Ascending aorta (tissue), 2 donors: ENCODE results near the gene CD300E. TPM values are rescaled to one million over a fixed set of nuclear protein-coding genes. Genes with fewer than 3 reads are reported as not detected.

Source experiments
- DNase-seq, 2 donors: peaks; one replicate each; pipeline ENCODE4 v3.0.0-alpha.2; 2019; ENCODE audit warnings: low spot score in 2 of 2
- H3K27ac ChIP-seq, 2 donors: fragments of 200-600 bp; sonication (generic); one replicate each; pipeline ENCODE4 v1.5.1; 2016 to 2017; ENCODE audit warnings: mild to moderate bottlenecking in 1 of 2
- H3K27me3 ChIP-seq: fragments of 200-600 bp; sonication (generic); one replicate; pipeline ENCODE4 v1.5.1; 2017
- H3K36me3 ChIP-seq, 2 donors: fragments of 200-600 bp; sonication (generic); one replicate each; pipeline ENCODE4 v1.5.1; 2016
- H3K4me1 ChIP-seq, 2 donors: fragments of 200-600 bp; sonication (generic); one replicate each; pipeline ENCODE4 v1.5.1; 2016 to 2017; ENCODE audit warnings: mild to moderate bottlenecking in 1 of 2
- H3K4me3 ChIP-seq, 2 donors: fragments of 200-600 bp; sonication (generic); one replicate each; pipeline ENCODE4 v1.5.1; 2016 to 2017; ENCODE audit warnings: mild to moderate bottlenecking in 1 of 2
- H3K9me3 ChIP-seq, 2 donors: fragments of 200-600 bp; sonication (generic); one replicate each; pipeline ENCODE4 v1.5.1; 2016
- intact Hi-C: fragments of 100-400 bp; cut with DNase I; formaldehyde crosslinking; loops from one replicate; pipeline ENCODE4 v1.15.1; 2023
- total RNA-seq: library from RNA; depleted of rRNA; stranded (reverse); fragments of >200 nt; gene quantifications from one replicate; pipeline ENCODE4 v1.1.0, GENCODE V29; 2016
- TF ChIP-seq, protein P1 (sequence below), 3 experiments: fragments of 200-600 bp in 2 of 3; fragments of 450-650 bp in 1 of 3; sonication (generic) in 2 of 3; IDR thresholded peaks; one replicate each; pipeline ENCODE4 v1.5.1; 2016 to 2019; ENCODE audit warnings: antibody characterized with exemption in 3 of 3, mild to moderate bottlenecking in 1 of 3, moderate library complexity in 1 of 3

Gene CD300E
- total RNA-seq, 1 donor from 2014 or later: 0.21 TPM

DNA sequence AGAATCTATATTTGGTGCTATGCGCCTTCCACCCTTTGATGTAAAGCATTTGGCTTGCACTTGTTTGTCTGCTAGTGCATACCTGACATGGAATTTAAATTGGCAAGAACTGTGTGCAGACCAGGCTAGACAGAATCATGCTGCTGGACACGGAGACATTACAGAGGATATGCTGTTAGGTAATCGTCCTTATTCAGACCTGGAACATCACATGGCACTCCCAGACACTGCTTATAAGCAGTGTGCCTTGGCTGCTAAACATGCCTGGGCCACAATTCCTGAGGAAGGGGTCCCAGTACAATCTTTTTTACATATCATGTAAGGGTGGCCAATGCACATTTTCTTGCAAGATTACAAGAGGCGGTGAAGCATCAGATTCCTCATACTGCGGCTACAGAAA lies 37.8 kb downstream of the CD300E start:
- H3K4me3 ChIP-seq: no peak overlapping the region
- H3K4me1 ChIP-seq: no peaks in the 10 kb centered on the region
- no peaks in the 10 kb centered on the region for H3K9me3 ChIP-seq
- TF ChIP-seq, protein P1, sequence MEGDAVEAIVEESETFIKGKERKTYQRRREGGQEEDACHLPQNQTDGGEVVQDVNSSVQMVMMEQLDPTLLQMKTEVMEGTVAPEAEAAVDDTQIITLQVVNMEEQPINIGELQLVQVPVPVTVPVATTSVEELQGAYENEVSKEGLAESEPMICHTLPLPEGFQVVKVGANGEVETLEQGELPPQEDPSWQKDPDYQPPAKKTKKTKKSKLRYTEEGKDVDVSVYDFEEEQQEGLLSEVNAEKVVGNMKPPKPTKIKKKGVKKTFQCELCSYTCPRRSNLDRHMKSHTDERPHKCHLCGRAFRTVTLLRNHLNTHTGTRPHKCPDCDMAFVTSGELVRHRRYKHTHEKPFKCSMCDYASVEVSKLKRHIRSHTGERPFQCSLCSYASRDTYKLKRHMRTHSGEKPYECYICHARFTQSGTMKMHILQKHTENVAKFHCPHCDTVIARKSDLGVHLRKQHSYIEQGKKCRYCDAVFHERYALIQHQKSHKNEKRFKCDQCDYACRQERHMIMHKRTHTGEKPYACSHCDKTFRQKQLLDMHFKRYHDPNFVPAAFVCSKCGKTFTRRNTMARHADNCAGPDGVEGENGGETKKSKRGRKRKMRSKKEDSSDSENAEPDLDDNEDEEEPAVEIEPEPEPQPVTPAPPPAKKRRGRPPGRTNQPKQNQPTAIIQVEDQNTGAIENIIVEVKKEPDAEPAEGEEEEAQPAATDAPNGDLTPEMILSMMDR (IDR thresholded peaks at IDR 0.05): no peak
- H3K27ac ChIP-seq: no peak overlapping the region
- H3K36me3 ChIP-seq: no peaks in the 10 kb centered on the region
- intact Hi-C loops: no loop called here
- no peak for DNase-seq
- no peaks in the 10 kb centered on the region for H3K27me3 ChIP-seq

DNA sequence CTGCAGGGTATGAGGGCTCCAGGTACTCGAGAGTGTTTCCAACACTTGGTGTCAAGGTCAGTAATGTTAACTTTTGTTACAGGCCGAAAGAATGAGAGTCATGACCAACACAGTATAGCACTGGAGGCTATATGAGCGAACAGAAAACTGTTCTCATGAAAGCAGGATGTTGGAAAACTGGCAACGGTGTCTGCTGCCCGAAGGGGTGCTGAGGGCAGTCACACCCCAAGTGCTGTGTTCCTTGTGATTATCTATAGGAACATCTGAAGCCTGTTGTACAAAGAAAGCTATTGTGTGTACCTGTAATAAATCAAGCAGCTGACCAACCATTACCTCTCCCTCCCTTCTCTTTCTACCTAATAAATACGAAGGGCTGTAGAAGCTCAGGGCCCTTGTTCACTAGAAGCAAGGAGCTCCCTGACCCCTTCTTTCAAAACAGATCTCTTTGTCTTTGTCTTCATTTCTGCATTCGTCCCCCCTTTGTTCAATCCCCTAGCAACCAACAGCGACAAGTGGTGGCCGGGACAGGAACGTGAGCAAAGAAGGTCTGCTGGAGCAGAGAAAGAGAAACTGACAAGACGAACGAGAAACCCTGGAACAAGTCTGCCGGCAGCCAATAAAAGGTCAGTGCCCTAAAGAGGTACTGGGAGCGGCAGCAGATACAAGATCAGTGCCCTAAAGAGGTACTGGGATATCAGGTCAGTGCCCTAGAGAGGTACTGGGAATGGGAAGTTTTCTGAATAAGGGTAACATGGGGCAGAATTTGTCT lies 39.1 kb downstream of the CD300E start:
- no peaks in the 10 kb centered on the region for H3K36me3 ChIP-seq
- TF ChIP-seq, protein P1 (IDR thresholded peaks at IDR 0.05): no peak
- no peaks in the 10 kb centered on the region for H3K27me3 ChIP-seq
- no peak overlapping the region for H3K27ac ChIP-seq
- no peaks in the 10 kb centered on the region for H3K4me1 ChIP-seq
- intact Hi-C loops: no loop called here
- DNase-seq: no peak
- H3K4me3 ChIP-seq: no peak overlapping the region
- no peaks in the 10 kb centered on the region for H3K9me3 ChIP-seq

GRCh38 chr17:74582633-74583032 lies 40.9 kb downstream of the CD300E start:
- intact Hi-C loops: no loop called here
- no peaks in the 10 kb centered on the region for H3K36me3 ChIP-seq
- H3K27ac ChIP-seq: no peak overlapping the region
- no peak for DNase-seq
- no peaks in the 10 kb centered on the region for H3K27me3 ChIP-seq
- TF ChIP-seq, protein P1 (IDR thresholded peaks at IDR 0.05): no peak
- H3K4me1 ChIP-seq: no peaks in the 10 kb centered on the region
- no peaks in the 10 kb centered on the region for H3K9me3 ChIP-seq
- H3K4me3 ChIP-seq: no peak overlapping the region

- no peaks in the 10 kb centered on the region for H3K9me3 ChIP-seq
- no peaks in the 10 kb centered on the region for H3K27me3 ChIP-seq
- no peak for DNase-seq
- TF ChIP-seq, protein P1 (IDR thresholded peaks at IDR 0.05): no peak
- H3K27ac ChIP-seq: no peak overlapping the region
- no peak overlapping the region for H3K4me3 ChIP-seq
- no peaks in the 10 kb centered on the region for H3K36me3 ChIP-seq
- intact Hi-C loops: no loop called here
- H3K4me1 ChIP-seq: no peaks in the 10 kb centered on the region
These were observed 43.6 kb downstream of the CD300E start for GRCh38 chr17:74579900-74580299.

DNA sequence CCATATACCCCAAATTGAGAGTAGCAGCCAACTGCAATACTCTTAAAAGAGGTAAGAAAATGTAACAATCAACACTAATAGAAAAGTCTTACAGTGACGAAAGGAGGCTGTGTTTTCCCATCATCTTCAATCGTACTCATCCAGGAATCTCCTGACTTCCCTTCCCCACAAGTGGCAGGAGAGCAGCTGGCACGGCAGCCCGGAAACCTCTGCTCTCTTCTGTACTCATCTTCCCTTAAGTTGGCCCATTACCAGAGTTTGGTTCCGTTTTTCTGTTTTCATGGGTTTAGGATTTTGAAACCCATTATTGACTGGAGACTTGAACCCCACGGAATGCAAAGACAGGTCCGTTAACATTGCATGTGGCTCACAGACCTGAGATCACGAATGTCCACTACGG lies 44.6 kb downstream of the CD300E start:
- intact Hi-C loops: no loop called here
- Histone ChIP-seq H3K27ac (no peak overlapping the region), H3K4me3 (no peak overlapping the region), H3K36me3 (no peaks in the 10 kb centered on the region), H3K4me1 (no peaks in the 10 kb centered on the region), H3K27me3 (no peaks in the 10 kb centered on the region), H3K9me3 (no peaks in the 10 kb centered on the region)
- no peak for DNase-seq
- TF ChIP-seq, protein P1 (IDR thresholded peaks at IDR 0.05): no peak
